Panc1 (cell line): Measurements from ENCODE around the gene BRPF1. TPM values are rescaled to one million over a fixed set of nuclear protein-coding genes. Genes with fewer than 3 reads are reported as not detected.

Source experiments
- ATAC-seq: fragments of 200-7000 bp; cut with Tn5 transposase; 2 replicates; pipeline ENCODE4 v1.9.1; 2020; ENCODE audit warnings: mild to moderate bottlenecking, moderate library complexity
- BruUV-seq: library from RNA; stranded (reverse); fragments of 400-500 nt; replicated peaks from 2 replicates; lab custom pipeline; 2021; lab: Mats Ljungman, UMichigan
- CTCF ChIA-PET: fragments of 300-600 bp; sonication (Branson Sonifier 250); formaldehyde crosslinking; loops from one replicate; lab custom pipeline; 2022; ENCODE audit warnings: antibody characterized with exemption; lab: Charles Lee
- POLR2A ChIA-PET: fragments of 300-600 bp; sonication (Branson Sonifier 250); formaldehyde crosslinking; loops from one replicate; lab custom pipeline; 2022; ENCODE audit warnings: antibody characterized with exemption; lab: Charles Lee
- DNase-seq: peaks from one replicate; pipeline ENCODE4 v3.0.0-alpha.2; 2010; ENCODE audit warnings: low read depth, low spot score
- H3K27ac ChIP-seq: 2 replicates; pipeline ENCODE4 v1.5.1; 2011; ENCODE audit warnings: mild to moderate bottlenecking, low read length, inconsistent platforms
- H3K27me3 ChIP-seq: fragments of 200-500 bp; sonication (Bioruptor generic); 2 replicates; pipeline ENCODE4 v1.6.0; 2014; ENCODE audit warnings: low read length, inconsistent platforms; ENCODE audit not compliant: control insufficient read depth, insufficient read depth
- H3K36me3 ChIP-seq: fragments of 200-500 bp; sonication (Bioruptor generic); 2 replicates; pipeline ENCODE4 v1.5.1; 2014; ENCODE audit warnings: inconsistent platforms, mild to moderate bottlenecking, low read length, moderate library complexity; ENCODE audit not compliant: control insufficient read depth, insufficient read depth
- H3K4me1 ChIP-seq: 2 replicates; pipeline ENCODE4 v1.5.1; 2011; ENCODE audit warnings: inconsistent platforms, mild to moderate bottlenecking, low read length, moderate library complexity; ENCODE audit not compliant: control insufficient read depth, insufficient read depth
- H3K4me3 ChIP-seq, 2 experiments: 2 replicates each; pipeline ENCODE4 v1.5.1; 2011 to 2012; ENCODE audit warnings: low read depth in 2 of 2, low read length in 2 of 2, mild to moderate bottlenecking in 2 of 2, inconsistent platforms in 1 of 2, moderate library complexity in 1 of 2
- H3K9me3 ChIP-seq: fragments of 200-500 bp; sonication (Bioruptor generic); 2 replicates; pipeline ENCODE4 v1.5.1; 2014; ENCODE audit warnings: low read depth, mild to moderate bottlenecking, inconsistent platforms, low read length, moderate library complexity; ENCODE audit not compliant: control insufficient read depth, insufficient read depth
- CTCF ChIP-seq: fragments of 450-650 bp; IDR thresholded peaks from 2 replicates; pipeline ENCODE4 v1.5.1; 2017; ENCODE audit warnings: mild to moderate bottlenecking
- POLR2AphosphoS5 ChIP-seq: IDR thresholded peaks from 2 replicates; pipeline ENCODE4 v1.6.1; 2012; ENCODE audit warnings: mild to moderate bottlenecking, low read depth, low read length, moderate library complexity
- REST ChIP-seq, 2 experiments: IDR thresholded peaks; 2 replicates each; pipeline ENCODE4 v1.6.1; 2011 to 2012; ENCODE audit warnings: low read depth in 2 of 2, control low read depth in 1 of 2, low read length in 1 of 2, mild to moderate bottlenecking in 1 of 2, moderate library complexity in 1 of 2; ENCODE audit not compliant: insufficient read depth in 1 of 2
- SIN3A ChIP-seq: IDR thresholded peaks from 2 replicates; pipeline ENCODE4 v1.6.1; 2012; ENCODE audit warnings: low read depth, mild to moderate bottlenecking, low read length, moderate library complexity, borderline replicate concordance; ENCODE audit not compliant: insufficient read depth
- TCF7L2 ChIP-seq: IDR thresholded peaks from 2 replicates; pipeline ENCODE4 v1.6.1; 2011; ENCODE audit warnings: mild to moderate bottlenecking, low read depth, low read length, inconsistent platforms
- in situ Hi-C: cut with HindIII; loops from 2 replicates; pipeline ENCODE4 v1.10.0; 2016; ENCODE audit warnings: low sequenced_read_pairs, low pct_unique_long_range_greater_than_20kb
- intact Hi-C: fragments of 100-400 bp; cut with micrococcal nuclease; formaldehyde crosslinking; loops from one replicate; pipeline ENCODE4 v1.10.0; 2022; ENCODE audit not compliant: unreplicated experiment
- total RNA-seq: library from RNA; stranded (reverse); gene quantifications from one replicate; pipeline ENCODE4 v1.2.1, GENCODE V29; 2021; ENCODE audit not compliant: unreplicated experiment

Gene BRPF1
- total RNA-seq, 1 experiment from 2014 or later = 17.4 TPM

GRCh38 chr3:9776896-9777693, 45.6 kb downstream of the BRPF1 start:
- ChIA-PET POLR2A (no interaction called here), CTCF (no interaction called here)
- BruUV-seq = no TSS peak
- DNase-seq (no peak), ATAC-seq (no peak)
- Histone ChIP-seq H3K9me3 (no peaks in the 10 kb centered on the region), H3K27me3 (no peaks in the 10 kb centered on the region), H3K36me3 (no peaks in the 10 kb centered on the region), H3K4me3 (no peak overlapping the region), H3K4me1 (no peaks in the 10 kb centered on the region), H3K27ac (no peak overlapping the region)
- in situ Hi-C loops = no loop called here
- TF ChIP-seq TCF7L2 (no peak), REST (IDR thresholded peaks at IDR 0.05; ENCODE audit: insufficient read depth in 1 of 2, low read depth in 2 of 2, low read length in 1 of 2) (no peak), SIN3A (no peak), CTCF (no peak), POLR2AphosphoS5 (no peak)
- intact Hi-C loops = no loop called here

GRCh38 chr3:9777694-9778021, 46.1 kb downstream of the BRPF1 start:
- Histone ChIP-seq H3K4me3 (no peak overlapping the region), H3K27me3 (no peaks in the 10 kb centered on the region), H3K27ac (no peak overlapping the region), H3K4me1 (no peaks in the 10 kb centered on the region), H3K36me3 (no peaks in the 10 kb centered on the region), H3K9me3 (no peaks in the 10 kb centered on the region)
- intact Hi-C loops (no loop called here), in situ Hi-C loops (no loop called here)
- ChIA-PET CTCF (no interaction called here), POLR2A (no interaction called here)
- ATAC-seq = no peak
- TF ChIP-seq SIN3A (no peak), POLR2AphosphoS5 (no peak), REST (IDR thresholded peaks at IDR 0.05; ENCODE audit: insufficient read depth in 1 of 2, low read depth in 2 of 2, low read length in 1 of 2) (no peak), TCF7L2 (no peak)
- DNase-seq = no peak
- BruUV-seq = no TSS peak
